Parathyroid adenoma (tissue), 2 donors: ENCODE data around the gene TMTC2.
A peak's percentile ranks its signal among the peaks of the same experiment; 100 is the strongest.

Experiments
- H2AFZ ChIP-seq: fragments of 300-600 bp; sonication (generic); one replicate; pipeline ENCODE4 v1.7.0; 2017; ENCODE audit warnings: antibody characterized with exemption, mild to moderate bottlenecking
- H3K27ac ChIP-seq: fragments of 300-600 bp; sonication (generic); one replicate; pipeline ENCODE4 v1.7.0; 2017
- H3K27me3 ChIP-seq: fragments of 300-600 bp; sonication (generic); one replicate; pipeline ENCODE4 v1.7.0; 2017; ENCODE audit warnings: low read length; ENCODE audit not compliant: control insufficient read depth, insufficient read depth
- H3K36me3 ChIP-seq: fragments of 300-600 bp; sonication (generic); one replicate; pipeline ENCODE4 v1.7.0; 2017; ENCODE audit warnings: low read length; ENCODE audit not compliant: control insufficient read depth, insufficient read depth
- H3K4me1 ChIP-seq: fragments of 300-600 bp; sonication (generic); one replicate; pipeline ENCODE4 v1.7.0; 2017; ENCODE audit warnings: control low read depth
- H3K4me2 ChIP-seq: fragments of 300-600 bp; sonication (generic); one replicate; pipeline ENCODE4 v1.7.0; 2017; ENCODE audit warnings: low read length
- H3K4me3 ChIP-seq: fragments of 300-600 bp; sonication (generic); one replicate; pipeline ENCODE4 v1.7.0; 2017; ENCODE audit warnings: low read depth, low read length
- H3K79me2 ChIP-seq: fragments of 300-600 bp; sonication (generic); one replicate; pipeline ENCODE4 v1.7.0; 2017; ENCODE audit warnings: control low read depth
- H3K9ac ChIP-seq: fragments of 300-600 bp; sonication (generic); one replicate; pipeline ENCODE4 v1.7.0; 2017; ENCODE audit warnings: mild to moderate bottlenecking
- H3K9me3 ChIP-seq: fragments of 300-600 bp; sonication (generic); one replicate; pipeline ENCODE4 v1.7.0; 2017; ENCODE audit warnings: low read length; ENCODE audit not compliant: control insufficient read depth
- TF ChIP-seq, protein P1 (sequence below): fragments of 300-600 bp; sonication (generic); IDR thresholded peaks from one replicate; pipeline ENCODE4 v1.7.0; 2017; ENCODE audit warnings: antibody characterized with exemption, mild to moderate bottlenecking
- donor health status: primary hyperparathyroidism.

The TMTC2 gene

DNA sequence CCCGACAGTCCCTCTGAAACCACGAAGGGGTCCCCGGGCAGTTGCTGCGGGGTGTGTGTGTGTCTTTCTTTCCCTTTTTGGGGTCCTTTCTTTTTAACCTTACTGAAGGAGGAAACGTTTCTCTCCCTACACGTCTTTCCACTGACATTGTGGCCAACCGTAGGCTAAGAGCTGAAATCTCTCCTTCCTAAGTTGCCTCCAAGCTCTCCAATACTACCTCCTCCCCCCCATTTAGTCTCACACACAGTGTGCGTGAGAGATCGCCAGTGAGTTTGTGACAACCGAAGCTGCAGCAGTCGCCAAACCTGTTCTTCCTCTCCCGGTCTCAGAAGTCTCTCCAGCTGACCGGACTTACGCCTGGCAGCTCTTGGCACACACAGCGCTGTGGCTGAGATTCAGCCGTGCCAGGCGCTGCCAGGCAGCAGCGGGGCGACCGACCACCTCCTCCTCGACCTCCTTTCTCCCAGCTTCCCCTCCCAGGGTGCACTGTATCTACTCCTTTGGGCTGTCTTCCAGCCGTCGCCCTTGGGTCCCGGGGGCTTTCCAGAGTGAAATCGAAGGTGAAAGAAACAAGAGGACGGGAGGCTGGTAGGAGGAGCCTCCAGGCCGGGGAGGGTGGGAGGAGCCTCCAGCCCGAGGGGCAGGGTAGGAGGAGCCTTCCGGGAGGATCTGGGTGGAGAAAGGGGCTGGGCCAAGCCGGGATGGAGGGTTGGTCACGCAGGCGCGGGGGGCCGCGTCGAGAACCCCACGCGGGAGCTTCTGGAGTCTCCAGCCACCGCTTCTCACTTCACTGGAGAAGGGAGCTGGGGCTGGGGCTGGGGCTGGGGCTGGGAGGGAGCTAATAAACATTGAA, at the start of gene TMTC2:
Gene TMTC2, plus strand, starts transcription at position 739 of the 853 bp plus-strand sequence.
- peak within 1 kb of the TSS; percentile 99 for H3K4me2 ChIP-seq
- H2AFZ ChIP-seq = peak within 1 kb of the TSS; percentile 82
- H3K36me3 ChIP-seq = no peaks in the 10 kb centered on the region
- no peaks in the 10 kb centered on the region for H3K9me3 ChIP-seq
- peak within 1 kb of the TSS; percentile 99 for H3K4me3 ChIP-seq
- H3K27ac ChIP-seq = peak within 1 kb of the TSS; percentile 90
- no peaks in the 10 kb centered on the region for H3K27me3 ChIP-seq
- H3K4me1 ChIP-seq = no peaks in the 10 kb centered on the region
- no peaks in the 10 kb centered on the region for H3K79me2 ChIP-seq
- peak within 1 kb of the TSS; percentile 15 for H3K9ac ChIP-seq
- TF ChIP-seq, protein P1, sequence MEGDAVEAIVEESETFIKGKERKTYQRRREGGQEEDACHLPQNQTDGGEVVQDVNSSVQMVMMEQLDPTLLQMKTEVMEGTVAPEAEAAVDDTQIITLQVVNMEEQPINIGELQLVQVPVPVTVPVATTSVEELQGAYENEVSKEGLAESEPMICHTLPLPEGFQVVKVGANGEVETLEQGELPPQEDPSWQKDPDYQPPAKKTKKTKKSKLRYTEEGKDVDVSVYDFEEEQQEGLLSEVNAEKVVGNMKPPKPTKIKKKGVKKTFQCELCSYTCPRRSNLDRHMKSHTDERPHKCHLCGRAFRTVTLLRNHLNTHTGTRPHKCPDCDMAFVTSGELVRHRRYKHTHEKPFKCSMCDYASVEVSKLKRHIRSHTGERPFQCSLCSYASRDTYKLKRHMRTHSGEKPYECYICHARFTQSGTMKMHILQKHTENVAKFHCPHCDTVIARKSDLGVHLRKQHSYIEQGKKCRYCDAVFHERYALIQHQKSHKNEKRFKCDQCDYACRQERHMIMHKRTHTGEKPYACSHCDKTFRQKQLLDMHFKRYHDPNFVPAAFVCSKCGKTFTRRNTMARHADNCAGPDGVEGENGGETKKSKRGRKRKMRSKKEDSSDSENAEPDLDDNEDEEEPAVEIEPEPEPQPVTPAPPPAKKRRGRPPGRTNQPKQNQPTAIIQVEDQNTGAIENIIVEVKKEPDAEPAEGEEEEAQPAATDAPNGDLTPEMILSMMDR = no peak

DNA sequence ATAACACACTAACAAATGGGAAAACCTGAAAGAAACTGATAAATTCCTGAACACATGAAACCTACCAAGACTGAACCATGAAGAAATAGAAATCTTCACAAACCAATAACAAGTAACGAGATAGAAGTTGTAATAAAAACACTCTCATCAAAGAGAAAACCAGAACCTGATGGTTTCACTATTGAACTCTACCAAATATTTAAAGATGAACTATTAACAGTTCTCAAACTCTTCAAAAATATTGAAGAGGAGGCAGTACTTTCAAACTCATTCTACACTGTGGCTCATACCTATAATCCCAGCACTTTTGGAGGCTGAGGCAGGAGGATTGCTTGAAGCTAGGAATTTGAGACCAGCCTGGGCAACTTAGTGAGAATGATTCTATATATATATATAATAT, 48.4 kb upstream of the TMTC2 start:
- H3K27me3 ChIP-seq = no peaks in the 10 kb centered on the region
- no peak overlapping the region for H3K27ac ChIP-seq
- TF ChIP-seq, protein P1 = no peak
- H3K9ac ChIP-seq = no peak overlapping the region
- H3K4me2 ChIP-seq = no peak overlapping the region
- no peaks in the 10 kb centered on the region for H3K79me2 ChIP-seq
- H3K9me3 ChIP-seq = no peaks in the 10 kb centered on the region
- no peaks in the 10 kb centered on the region for H3K36me3 ChIP-seq
- H3K4me3 ChIP-seq = no peak overlapping the region
- H2AFZ ChIP-seq = no peak overlapping the region
- H3K4me1 ChIP-seq = no peaks in the 10 kb centered on the region

DNA sequence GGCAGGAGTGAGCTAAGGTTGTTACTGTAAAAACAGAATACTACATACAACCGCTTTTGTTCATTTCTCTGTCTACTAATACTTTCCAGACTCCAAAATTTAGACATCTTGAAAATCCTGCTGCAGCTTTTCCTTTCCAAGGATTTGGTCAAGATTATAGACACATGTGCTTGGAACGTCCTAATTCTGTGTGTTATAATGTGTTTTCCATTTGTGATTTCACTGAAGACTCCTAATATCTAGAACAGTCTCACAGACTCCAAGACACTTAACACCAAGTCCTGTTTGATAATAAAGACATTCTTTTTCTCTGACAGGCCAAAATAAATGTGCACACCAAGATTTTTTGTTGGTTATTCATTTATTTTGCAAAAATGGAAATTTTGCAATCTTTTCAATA, 41.8 kb upstream of the TMTC2 start:
- Histone ChIP-seq H3K9ac (no peak overlapping the region), H3K27me3 (no peaks in the 10 kb centered on the region), H3K4me3 (no peak overlapping the region), H3K79me2 (no peaks in the 10 kb centered on the region), H3K4me1 (no peaks in the 10 kb centered on the region), H2AFZ (no peak overlapping the region), H3K4me2 (no peak overlapping the region), H3K36me3 (no peaks in the 10 kb centered on the region), H3K27ac (no peak overlapping the region), H3K9me3 (no peaks in the 10 kb centered on the region)
- TF ChIP-seq, protein P1 = no peak

DNA sequence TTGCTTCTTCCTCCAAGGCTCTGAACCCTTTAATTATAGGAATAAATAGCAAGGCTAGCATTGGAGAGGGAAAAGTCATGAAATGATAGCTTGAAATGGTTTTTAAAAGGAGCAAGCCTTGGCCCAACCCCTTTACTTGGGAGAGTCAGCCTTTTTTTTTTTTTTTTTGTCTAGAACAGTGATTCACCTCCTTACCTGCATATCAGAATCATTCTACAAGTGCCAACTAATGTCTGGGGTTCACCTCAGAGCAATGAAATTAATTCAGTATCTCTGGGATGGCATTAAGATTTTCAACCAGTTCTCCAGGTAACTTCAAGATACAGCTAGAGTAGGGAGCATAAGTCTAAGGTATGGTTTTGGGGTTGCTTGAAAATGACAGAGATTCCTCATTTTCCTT, 41.3 kb upstream of the TMTC2 start:
- no peak overlapping the region for H3K9ac ChIP-seq
- no peaks in the 10 kb centered on the region for H3K9me3 ChIP-seq
- H3K4me1 ChIP-seq = no peaks in the 10 kb centered on the region
- H3K36me3 ChIP-seq = no peaks in the 10 kb centered on the region
- H3K27me3 ChIP-seq = no peaks in the 10 kb centered on the region
- TF ChIP-seq, protein P1 = no peak
- no peak overlapping the region for H3K4me3 ChIP-seq
- no peak overlapping the region for H2AFZ ChIP-seq
- H3K79me2 ChIP-seq = no peaks in the 10 kb centered on the region
- no peak overlapping the region for H3K4me2 ChIP-seq
- no peak overlapping the region for H3K27ac ChIP-seq

DNA sequence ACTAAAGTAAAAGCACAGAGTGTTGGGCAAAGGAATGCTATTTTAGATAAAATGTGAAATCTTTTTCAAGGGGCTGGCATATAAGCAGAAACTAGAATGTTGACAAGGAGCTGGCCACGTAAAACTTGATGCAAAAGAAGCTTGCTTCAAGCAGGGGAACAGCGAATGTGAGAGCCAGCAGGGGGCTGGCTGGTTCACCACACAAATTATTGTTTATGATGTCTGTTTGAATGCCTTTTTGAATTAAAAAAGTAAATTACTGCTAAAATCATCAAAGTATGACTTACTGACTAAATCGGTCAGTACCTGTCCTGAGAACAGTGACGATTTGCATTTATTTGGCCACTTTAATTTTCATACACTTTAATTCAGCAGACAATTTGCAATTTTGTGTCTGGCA, 38.9 kb upstream of the TMTC2 start:
- Histone ChIP-seq H3K4me2 (no peak overlapping the region), H3K36me3 (no peaks in the 10 kb centered on the region), H2AFZ (no peak overlapping the region), H3K9me3 (no peaks in the 10 kb centered on the region), H3K27ac (no peak overlapping the region), H3K27me3 (no peaks in the 10 kb centered on the region), H3K4me3 (no peak overlapping the region), H3K9ac (no peak overlapping the region), H3K79me2 (no peaks in the 10 kb centered on the region), H3K4me1 (no peaks in the 10 kb centered on the region)
- TF ChIP-seq, protein P1 = no peak
